ENCODE measurements around the gene TGM5. TPM values are rescaled to one million over a fixed set of nuclear protein-coding genes. Genes with fewer than 3 reads are reported as not detected.
A peak's percentile ranks its signal among the peaks of the same experiment; 100 is the strongest.

Gene TGM5
- total RNA-seq, 1 experiment from 2014 or later: 0.39 TPM

DNA sequence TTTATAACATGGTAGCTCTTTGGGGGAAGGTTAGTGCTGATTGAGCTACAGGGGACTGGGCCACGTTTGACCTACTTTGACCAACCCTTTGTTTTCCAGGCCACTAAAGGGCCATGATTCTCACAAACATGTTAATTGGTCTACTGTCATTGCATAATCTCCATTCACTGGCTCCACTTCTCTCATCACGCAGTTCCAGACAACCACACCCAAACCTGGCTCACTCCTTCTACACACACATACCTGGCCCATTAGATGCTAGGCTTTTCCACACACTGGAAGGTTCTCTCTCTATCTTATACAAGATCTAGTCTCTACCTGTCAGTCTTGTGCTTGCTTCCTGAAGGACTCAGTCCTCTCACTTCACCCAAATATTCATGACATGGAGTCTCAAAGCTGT, 15.9 kb downstream of the TGM5 start:
- TF ChIP-seq EZH2 (IDR thresholded peaks at IDR 0.05; ENCODE audit: low read depth): no peak
- TF ChIP-seq, protein P1, sequence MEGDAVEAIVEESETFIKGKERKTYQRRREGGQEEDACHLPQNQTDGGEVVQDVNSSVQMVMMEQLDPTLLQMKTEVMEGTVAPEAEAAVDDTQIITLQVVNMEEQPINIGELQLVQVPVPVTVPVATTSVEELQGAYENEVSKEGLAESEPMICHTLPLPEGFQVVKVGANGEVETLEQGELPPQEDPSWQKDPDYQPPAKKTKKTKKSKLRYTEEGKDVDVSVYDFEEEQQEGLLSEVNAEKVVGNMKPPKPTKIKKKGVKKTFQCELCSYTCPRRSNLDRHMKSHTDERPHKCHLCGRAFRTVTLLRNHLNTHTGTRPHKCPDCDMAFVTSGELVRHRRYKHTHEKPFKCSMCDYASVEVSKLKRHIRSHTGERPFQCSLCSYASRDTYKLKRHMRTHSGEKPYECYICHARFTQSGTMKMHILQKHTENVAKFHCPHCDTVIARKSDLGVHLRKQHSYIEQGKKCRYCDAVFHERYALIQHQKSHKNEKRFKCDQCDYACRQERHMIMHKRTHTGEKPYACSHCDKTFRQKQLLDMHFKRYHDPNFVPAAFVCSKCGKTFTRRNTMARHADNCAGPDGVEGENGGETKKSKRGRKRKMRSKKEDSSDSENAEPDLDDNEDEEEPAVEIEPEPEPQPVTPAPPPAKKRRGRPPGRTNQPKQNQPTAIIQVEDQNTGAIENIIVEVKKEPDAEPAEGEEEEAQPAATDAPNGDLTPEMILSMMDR (conservative IDR thresholded peaks at IDR 0.05): no peak
- peaks cover 76% of the 10 kb centered on the region for H3K4me1 ChIP-seq (replicated peaks; ENCODE audit: insufficient read depth)
- CTCF ChIA-PET: no interaction called here
- H3K27ac ChIP-seq: peak overlapping the region; percentile 100
- peak; percentile 34 to 92 for DNase-seq
- no TSS peak for BruUV-seq (replicated peaks)
- no peaks in the 10 kb centered on the region for H4K20me1 ChIP-seq (ENCODE audit: insufficient read depth)
- no peaks in the 10 kb centered on the region for H3K36me3 ChIP-seq (ENCODE audit: low read depth)
- H3F3A ChIP-seq (ENCODE audit: insufficient read depth, low read depth): peaks cover 56% of the 10 kb centered on the region
- H3K4me3 ChIP-seq: 0 out of 2 replicates have a peak overlapping the region, but pooled peaks have one; percentile 8
- POLR2A ChIA-PET (ENCODE audit: unreplicated experiment): no interaction called here
- H3K9me2 ChIP-seq (ENCODE audit: insufficient read depth): no peaks in the 10 kb centered on the region
- intact Hi-C loops (cut with micrococcal nuclease; ENCODE audit: unreplicated experiment): no loop called here
- H2AFZ ChIP-seq: no peak overlapping the region
- H3K27me3 ChIP-seq (ENCODE audit: insufficient read depth, low read depth): no peaks in the 10 kb centered on the region
- no peaks in the 10 kb centered on the region for H3K79me2 ChIP-seq (ENCODE audit: low read depth)
- H3K9me3 ChIP-seq (ENCODE audit: insufficient read depth, low read depth): no peaks in the 10 kb centered on the region
- peak overlapping the region; percentile 67 for H3K4me2 ChIP-seq

DNA sequence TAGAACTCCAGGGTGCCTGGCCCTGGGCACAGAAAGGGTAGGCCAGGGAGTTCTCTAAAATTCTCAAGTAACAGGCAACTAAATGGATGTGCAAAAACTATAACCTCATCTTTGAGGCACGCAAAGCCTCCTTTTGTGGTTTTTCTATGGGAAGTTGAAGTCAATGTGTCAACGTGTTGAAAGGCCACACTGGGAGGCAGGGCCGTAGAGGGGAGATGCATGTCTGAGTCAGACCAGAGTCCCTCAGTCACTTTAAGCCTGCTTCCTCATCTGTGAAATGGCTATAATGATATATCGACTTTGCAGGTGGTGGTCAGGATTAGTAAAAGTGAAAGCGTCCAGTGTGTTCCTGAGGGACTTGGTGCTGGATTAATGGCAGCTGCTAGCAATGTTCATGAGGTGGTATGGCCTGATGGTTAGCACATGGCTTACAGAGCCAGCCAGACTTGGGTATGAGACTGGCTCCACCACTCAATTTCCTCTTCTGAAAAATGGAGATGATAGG, 17.0 kb downstream of the TGM5 start:
- H4K20me1 ChIP-seq (ENCODE audit: insufficient read depth): no peaks in the 10 kb centered on the region
- peak; percentile 59 to 97 for DNase-seq
- no peaks in the 10 kb centered on the region for H3K36me3 ChIP-seq (ENCODE audit: low read depth)
- H3K4me2 ChIP-seq: peak overlapping the region; percentile 67
- no TSS peak for BruUV-seq (replicated peaks)
- ChIA-PET CTCF (no interaction called here), POLR2A (ENCODE audit: unreplicated experiment) (interaction anchor here (0.6 kb wide), 1 partner anchor 24 kb away, joined by 3 read pairs; no protein-coding TSS in a partner anchor)
- no peaks in the 10 kb centered on the region for H3K27me3 ChIP-seq (ENCODE audit: insufficient read depth, low read depth)
- intact Hi-C loops (cut with micrococcal nuclease; ENCODE audit: unreplicated experiment): no loop called here
- TF ChIP-seq, protein P1 (conservative IDR thresholded peaks at IDR 0.05): no peak
- H3K9me3 ChIP-seq (ENCODE audit: insufficient read depth, low read depth): no peaks in the 10 kb centered on the region
- no peaks in the 10 kb centered on the region for H3K79me2 ChIP-seq (ENCODE audit: low read depth)
- H2AFZ ChIP-seq: no peak overlapping the region
- H3K27ac ChIP-seq: peak overlapping the region; percentile 100
- H3K4me1 ChIP-seq (replicated peaks; ENCODE audit: insufficient read depth): peaks cover 81% of the 10 kb centered on the region
- H3F3A ChIP-seq (ENCODE audit: insufficient read depth, low read depth): peaks cover 53% of the 10 kb centered on the region
- H3K4me3 ChIP-seq: peak overlapping the region; percentile 8; the same call in 1 of the 2 replicates
- H3K9me2 ChIP-seq (ENCODE audit: insufficient read depth): no peaks in the 10 kb centered on the region

DNA sequence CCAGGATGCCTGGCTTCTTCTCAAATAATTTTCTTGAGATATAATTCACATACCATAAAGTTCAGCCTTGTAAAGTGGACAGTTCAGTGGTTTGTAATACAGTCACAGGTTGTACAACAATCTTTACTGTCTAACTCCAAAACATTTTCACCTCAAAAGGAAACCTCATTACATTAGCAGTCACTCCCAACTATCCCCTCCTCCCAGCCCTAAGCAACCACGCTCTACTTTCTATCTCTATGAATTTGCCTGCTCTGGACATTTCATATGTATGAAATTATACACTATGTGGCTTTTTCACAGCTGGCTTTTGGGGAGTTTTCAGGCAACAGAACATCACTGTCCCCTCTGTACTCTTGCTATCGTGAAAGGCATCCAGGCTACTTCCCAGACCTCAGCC, 17.5 kb downstream of the TGM5 start:
- Histone ChIP-seq H2AFZ (no peak overlapping the region), H3K4me1 (replicated peaks; ENCODE audit: insufficient read depth) (peaks cover 81% of the 10 kb centered on the region), H3K9me3 (ENCODE audit: insufficient read depth, low read depth) (no peaks in the 10 kb centered on the region), H4K20me1 (ENCODE audit: insufficient read depth) (no peaks in the 10 kb centered on the region), H3K4me3 (no peak overlapping the region; the same call in 1 of the 2 replicates), H3K79me2 (ENCODE audit: low read depth) (no peaks in the 10 kb centered on the region), H3K27ac (peak overlapping the region; percentile 100), H3K27me3 (ENCODE audit: insufficient read depth, low read depth) (no peaks in the 10 kb centered on the region), H3F3A (ENCODE audit: insufficient read depth, low read depth) (peaks cover 53% of the 10 kb centered on the region), H3K9me2 (ENCODE audit: insufficient read depth) (no peaks in the 10 kb centered on the region), H3K4me2 (peak overlapping the region; percentile 58), H3K36me3 (ENCODE audit: low read depth) (no peaks in the 10 kb centered on the region)
- BruUV-seq (replicated peaks): no TSS peak
- ChIA-PET CTCF (no interaction called here), POLR2A (ENCODE audit: unreplicated experiment) (interaction anchor here (0.6 kb wide), 1 partner anchor 23 kb away, joined by 3 read pairs; no protein-coding TSS in a partner anchor)
- DNase-seq: no peak
- no peak for TF ChIP-seq EZH2 (IDR thresholded peaks at IDR 0.05; ENCODE audit: low read depth)
- TF ChIP-seq, protein P1 (conservative IDR thresholded peaks at IDR 0.05): no peak
- intact Hi-C loops (cut with micrococcal nuclease; ENCODE audit: unreplicated experiment): no loop called here

Measured in PC-9 (cell line).